ENCODE results near the gene AUTS2.

DNA sequence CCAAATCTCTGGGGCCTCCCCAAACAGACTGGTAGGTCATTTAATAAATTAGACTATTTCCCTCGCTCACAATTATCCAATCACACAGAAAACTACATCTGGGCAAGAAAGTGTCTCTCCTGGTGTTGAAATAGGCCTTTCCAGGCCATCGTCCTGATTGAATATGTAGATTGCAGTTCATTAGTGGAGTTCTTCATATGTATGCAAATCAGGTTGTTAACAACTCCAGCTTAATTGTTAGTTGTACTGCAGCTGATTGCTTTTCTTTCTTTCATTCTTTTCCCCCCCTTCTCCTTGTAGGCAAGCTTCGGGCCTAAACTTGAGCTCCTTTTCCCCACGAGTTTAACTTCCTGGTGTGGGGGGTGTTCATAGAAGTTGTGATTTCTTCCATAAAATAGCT lies 1174.6 kb downstream of the AUTS2 start:
- TF ChIP-seq EP300 (IDR thresholded peaks at IDR 0.05; ENCODE audit: borderline replicate concordance in 1 of 2, low read depth in 2 of 2, low read length in 2 of 2) (no peak), CREB1 (IDR thresholded peaks at IDR 0.05) (no peak), POLR2A (IDR thresholded peaks at IDR 0.05; ENCODE audit: control extremely low read depth in 1 of 2, low read depth in 2 of 2, low read length in 2 of 2) (no peak), EZH2 (IDR thresholded peaks at IDR 0.05; ENCODE audit: low read depth, low read length, severe bottlenecking) (no peak), TAF1 (IDR thresholded peaks at IDR 0.05; ENCODE audit: low read depth, low read length) (no peak), POLR2AphosphoS5 (IDR thresholded peaks at IDR 0.05; ENCODE audit: low read depth, low read length) (no peak), YY1 (IDR thresholded peaks at IDR 0.05; ENCODE audit: low read depth, low read length) (no peak), SUZ12 (IDR thresholded peaks at IDR 0.05; ENCODE audit: low read length) (no peak), TAF7 (optimal IDR thresholded peaks at IDR 0.05; ENCODE audit: borderline replicate concordance, low read depth, low read length) (no peak), SAP30 (IDR thresholded peaks at IDR 0.05; ENCODE audit: insufficient read depth, insufficient replicate concordance, low read length) (no peak), BCL11A (IDR thresholded peaks at IDR 0.05; ENCODE audit: low read depth in 2 of 2, low read length in 2 of 2) (no peak), JUND (IDR thresholded peaks at IDR 0.05; ENCODE audit: low read length) (no peak)
- TF ChIP-seq, protein P1, sequence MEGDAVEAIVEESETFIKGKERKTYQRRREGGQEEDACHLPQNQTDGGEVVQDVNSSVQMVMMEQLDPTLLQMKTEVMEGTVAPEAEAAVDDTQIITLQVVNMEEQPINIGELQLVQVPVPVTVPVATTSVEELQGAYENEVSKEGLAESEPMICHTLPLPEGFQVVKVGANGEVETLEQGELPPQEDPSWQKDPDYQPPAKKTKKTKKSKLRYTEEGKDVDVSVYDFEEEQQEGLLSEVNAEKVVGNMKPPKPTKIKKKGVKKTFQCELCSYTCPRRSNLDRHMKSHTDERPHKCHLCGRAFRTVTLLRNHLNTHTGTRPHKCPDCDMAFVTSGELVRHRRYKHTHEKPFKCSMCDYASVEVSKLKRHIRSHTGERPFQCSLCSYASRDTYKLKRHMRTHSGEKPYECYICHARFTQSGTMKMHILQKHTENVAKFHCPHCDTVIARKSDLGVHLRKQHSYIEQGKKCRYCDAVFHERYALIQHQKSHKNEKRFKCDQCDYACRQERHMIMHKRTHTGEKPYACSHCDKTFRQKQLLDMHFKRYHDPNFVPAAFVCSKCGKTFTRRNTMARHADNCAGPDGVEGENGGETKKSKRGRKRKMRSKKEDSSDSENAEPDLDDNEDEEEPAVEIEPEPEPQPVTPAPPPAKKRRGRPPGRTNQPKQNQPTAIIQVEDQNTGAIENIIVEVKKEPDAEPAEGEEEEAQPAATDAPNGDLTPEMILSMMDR (IDR thresholded peaks at IDR 0.05; ENCODE audit: control extremely low read depth in 1 of 3, insufficient read depth in 1 of 3, low read depth in 1 of 3, low read length in 3 of 3) = no peak
- TF ChIP-seq, protein P2, sequence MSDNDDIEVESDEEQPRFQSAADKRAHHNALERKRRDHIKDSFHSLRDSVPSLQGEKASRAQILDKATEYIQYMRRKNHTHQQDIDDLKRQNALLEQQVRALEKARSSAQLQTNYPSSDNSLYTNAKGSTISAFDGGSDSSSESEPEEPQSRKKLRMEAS (IDR thresholded peaks at IDR 0.05) = no peak
